GM18511 (cell line): Measurements from ENCODE around the gene LPIN1.
"Not testable (repeated sequence)": the region's sequence is repeated elsewhere in the genome, so short reads cannot be mapped to it uniquely, and the experiment has no call there.

Experiments used
- ATAC-seq: cut with Tn5 transposase; IDR thresholded peaks from one replicate; pipeline ENCODE4 v1.9.1; 2021; ENCODE audit warnings: mild to moderate bottlenecking, moderate library complexity; ENCODE audit not compliant: unreplicated experiment

LPIN1 gene

DNA sequence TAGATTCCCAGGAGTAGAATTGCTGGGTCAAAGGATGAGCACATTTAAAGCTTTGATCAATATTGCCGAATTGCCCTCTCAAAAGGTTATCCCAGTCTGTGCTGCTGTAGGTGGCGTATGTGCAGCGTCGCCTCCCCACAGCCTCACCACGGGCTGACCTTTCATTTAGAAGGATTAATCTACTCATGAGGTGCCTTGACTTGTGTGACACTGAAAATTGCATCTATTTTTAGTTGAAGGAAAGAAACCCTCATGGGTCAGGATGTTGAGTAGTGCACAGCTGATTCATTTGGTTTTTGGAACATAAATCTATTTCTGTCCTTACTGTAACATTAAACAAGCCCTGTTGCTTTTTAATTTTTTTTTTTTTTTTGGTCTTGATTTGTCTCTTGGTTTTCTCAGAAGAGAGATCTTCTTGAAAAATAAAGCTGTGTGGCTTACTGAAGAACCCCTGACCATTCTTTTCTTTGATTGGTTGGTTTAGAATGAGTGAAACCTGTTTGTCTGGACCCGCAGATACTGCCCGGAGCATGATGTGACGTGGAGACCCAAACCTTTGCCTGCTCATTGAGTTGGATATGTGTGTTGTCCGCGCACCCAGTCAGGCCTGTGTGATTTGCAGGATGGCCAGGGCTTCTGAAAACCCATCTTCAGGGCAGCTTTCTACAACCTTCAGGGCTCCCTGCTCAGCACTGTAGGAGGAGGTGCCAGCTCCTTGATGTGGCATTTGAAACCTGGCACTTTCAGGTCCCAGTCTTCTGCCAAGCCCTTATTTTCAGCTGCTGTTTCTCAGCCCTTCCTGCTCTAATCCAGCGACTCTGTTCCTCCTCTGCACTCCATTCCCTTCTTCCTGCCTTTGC lies 61.0 kb downstream of the LPIN1 start:
- no peak for ATAC-seq

DNA sequence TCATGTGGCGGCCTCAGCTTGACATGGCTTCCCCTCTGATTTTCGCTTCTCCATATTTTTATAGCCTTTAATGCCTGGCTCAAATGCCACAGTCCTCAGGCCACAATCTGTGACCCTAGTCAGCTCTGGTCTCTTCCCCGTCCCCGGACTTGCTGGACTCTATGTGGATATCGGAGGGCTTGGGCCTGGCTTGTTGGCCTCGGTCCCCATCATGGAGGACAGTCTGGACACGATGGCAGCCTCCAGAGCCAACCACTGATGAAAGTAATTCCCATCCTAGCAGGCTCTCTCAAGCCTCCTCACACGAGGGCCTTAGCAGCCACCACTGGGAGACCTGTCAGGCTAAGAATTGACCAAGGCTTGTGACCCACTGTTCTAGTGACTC lies 61.6 kb downstream of the LPIN1 start:
- ATAC-seq, result no peak

DNA sequence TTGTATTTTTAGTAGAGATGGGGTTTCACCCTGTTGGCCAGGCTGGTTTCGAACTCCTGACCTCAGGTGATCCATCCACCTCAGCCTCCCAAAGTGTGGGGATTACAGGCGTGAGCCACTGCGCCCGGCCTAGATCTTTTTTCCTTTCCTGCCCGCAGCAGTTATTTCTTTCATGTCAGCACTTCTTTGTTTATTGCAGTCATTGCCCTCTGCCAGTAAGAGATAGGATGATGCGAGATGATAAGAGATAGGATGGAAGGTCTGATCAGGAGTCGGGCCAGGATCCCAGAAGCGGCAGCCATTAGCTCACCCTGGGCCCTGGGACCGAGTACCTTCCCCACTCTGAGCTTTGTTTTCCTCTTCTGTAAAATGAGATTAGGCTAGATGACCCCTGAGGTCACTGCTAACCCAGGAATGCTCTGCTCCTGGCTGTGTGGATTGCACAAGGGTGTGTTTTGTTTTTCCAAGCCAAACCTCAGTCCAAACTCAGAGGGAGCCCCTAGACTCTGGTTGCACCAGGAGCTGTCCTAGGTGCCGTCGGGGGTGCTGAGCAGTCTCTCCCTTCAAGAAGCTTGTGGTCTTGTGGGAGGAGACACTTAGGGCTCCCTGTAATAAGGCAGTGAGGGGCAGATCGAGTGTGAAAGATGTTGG lies 63.3 kb downstream of the LPIN1 start:
- no peak for ATAC-seq

DNA sequence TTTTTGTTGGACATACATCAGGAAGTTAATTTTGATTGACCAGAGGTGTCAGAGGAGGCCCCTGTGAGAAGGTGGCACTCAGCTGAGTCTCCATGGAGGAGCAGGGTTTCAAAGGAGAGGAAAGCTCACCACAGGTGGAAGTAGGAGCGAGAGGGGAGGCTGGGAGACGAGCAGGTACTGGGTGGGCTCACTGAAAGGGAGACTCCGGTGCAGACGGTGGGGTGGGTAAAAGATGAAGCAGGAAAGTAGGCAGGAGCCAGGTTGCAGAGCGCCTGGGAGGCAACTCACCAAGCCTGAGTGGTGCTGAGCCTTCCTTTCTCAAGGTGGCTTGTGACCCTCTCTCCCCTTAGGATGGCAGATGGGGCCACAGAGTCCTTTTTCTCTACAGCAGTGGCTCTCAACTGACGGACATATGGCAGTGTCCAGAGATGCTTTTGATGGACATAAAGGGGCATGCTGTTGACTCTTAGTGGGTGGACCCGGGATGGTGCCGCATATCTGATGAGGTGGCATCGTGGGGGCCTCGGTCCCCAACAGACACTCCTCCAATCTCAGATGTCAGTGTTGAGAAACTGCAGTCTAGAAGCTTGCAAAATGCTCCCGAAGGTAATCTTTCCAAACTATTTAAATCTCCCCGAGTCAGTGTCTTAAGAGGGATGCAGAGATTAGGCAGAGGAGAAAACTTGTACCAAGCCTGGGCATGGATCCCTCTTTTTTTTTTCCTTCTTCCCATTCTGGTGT lies 64.0 kb downstream of the LPIN1 start:
- ATAC-seq, result no peak

DNA sequence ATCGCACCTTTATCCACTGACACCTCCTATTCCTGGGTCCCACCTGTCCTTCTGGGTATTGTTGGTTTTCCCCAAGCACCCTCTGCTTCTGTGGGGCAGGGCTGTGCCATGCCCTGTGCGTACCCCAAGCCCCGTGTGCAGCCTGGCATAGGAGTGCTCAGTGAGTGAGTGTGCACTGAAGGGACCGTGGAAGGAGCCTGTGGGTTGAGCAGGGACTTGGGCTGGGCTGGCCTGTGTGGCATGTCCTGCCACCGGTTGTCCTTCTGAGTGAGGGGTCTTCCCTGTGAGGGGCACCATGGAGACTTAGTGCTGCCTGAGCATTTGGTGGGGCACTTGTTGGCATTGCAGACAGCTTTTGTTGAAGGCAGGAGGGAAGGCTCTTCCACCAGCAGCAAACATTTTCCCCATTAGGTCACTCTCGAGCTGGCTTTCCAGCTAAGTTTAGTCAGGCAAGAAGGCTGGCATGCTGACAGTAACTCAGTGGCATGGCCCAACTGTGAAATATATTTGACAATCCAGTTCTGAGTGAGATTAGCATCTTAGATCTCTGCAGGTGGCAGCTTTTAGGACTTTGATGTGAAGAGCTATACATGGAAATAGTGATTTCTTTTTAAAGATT lies 64.7 kb downstream of the LPIN1 start:
- ATAC-seq, result no peak

DNA sequence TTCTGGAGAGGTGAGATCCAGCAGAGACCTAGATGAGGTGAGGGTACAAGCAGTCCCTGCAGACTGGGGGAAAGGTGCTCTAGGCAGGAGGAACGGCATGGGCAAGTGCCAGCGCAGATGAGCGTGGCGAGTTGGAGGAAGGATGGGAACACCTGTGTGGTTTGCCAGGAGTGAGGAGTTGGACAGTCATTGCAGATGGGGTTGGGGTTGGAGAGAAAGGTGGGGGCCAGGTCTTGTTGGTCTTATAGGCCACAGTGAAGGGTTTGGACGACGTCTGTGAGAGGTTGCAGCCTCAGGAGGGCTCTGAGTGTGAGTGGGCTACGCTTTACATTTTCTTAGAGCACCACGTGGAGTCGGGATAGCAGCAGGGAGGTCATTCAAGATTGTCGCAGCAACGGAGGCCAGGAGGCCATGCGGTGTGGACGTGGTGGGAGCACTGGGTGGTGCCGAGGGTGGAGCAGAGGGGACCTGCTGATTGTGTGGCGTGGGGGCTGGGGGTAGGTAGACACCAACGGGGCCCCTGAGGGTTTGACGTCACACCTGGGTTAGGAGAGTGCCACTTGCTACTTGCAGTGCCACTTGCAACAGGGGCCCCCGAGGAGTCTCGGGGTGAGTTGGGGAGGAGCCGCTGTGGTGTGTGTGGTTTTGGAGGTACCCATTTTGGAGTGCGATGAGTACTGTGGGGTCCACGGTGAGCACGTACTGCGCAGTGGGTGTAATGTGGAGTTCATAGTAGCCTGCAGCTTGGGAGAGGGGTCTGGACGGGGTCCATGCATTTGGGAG lies 66.2 kb downstream of the LPIN1 start:
- ATAC-seq, result no peak

DNA sequence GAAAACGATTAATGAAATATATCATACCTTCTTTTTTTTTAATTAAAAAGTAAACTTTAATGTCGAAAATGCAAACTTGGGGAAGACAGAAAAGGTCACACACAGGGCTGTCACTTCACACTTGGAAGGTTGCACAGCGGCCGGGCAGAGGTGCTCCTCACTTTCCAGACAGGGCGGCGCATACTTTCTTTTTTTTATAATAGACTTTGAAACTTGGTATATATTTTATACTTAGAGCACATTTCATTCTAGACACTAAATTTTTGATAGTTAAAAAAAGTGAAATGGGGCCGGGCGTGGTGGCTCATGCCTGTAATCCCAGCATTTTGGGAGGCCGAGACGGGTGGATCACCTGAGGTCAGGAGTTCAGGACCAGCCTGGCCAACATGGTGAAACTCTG lies 66.9 kb downstream of the LPIN1 start:
- ATAC-seq, result not testable (repeated sequence)

DNA sequence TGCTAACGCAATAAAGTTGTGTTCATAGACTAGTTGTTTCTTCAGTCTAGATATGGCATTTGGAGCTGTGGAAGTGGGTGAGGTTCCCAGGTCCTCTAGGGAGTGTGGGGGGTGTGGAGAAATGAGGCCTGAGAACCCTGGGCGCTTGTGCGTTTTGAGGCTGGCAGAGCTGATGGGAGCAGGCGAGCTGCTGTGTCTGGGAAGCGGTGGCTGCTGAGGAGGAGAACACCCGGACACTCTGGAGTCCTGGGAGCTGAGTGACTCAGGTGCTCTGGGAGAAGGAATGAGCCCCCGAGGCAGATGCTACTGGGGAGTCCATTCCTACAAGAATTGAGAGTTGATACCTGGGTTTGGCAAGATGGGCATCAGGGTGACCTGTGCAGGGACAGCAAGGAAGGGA lies 67.5 kb downstream of the LPIN1 start:
- ATAC-seq, result no peak

DNA sequence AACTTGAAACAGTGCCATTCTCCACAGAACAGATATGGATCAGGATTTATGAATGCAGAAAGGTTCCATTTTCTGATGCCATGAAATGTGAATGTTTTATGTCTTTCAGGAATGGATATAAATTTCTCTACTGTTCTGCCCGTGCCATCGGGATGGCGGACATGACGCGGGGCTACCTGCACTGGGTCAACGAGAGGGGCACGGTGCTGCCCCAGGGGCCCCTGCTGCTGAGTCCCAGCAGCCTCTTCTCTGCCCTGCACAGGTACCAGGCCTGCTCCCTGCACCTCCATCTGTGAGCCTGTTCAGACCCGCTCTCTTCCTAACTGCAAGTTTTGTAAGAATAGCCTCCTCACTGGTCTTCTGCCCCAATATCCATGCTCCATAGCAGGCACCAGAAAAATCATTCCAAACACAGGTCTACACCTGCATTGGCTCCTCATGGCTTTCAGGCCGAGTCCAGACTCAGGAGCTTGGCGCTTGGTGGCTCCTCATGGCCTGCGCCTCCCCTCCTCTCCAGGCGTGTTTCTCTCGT lies 68.6 kb downstream of the LPIN1 start:
- no peak for ATAC-seq

DNA sequence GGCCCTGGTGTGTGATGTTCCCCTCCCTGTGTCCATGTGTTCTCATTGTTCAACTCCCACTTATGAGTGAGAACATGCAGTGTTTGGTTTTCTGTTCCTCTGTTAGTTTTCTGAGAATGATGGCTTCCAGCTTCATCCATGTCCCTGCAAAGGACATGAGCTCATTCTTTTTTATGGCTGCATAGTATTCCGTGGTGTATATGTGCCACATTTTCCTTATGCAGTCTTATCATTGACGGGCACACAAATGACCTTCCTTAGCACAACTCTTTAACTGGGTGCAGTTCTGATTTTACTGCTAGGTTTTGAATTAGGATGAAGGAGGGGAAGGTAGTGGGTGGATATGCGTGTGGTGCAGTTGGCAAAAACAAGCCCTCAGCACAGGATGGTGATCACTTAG lies 70.5 kb downstream of the LPIN1 start:
- not testable (repeated sequence) for ATAC-seq

DNA sequence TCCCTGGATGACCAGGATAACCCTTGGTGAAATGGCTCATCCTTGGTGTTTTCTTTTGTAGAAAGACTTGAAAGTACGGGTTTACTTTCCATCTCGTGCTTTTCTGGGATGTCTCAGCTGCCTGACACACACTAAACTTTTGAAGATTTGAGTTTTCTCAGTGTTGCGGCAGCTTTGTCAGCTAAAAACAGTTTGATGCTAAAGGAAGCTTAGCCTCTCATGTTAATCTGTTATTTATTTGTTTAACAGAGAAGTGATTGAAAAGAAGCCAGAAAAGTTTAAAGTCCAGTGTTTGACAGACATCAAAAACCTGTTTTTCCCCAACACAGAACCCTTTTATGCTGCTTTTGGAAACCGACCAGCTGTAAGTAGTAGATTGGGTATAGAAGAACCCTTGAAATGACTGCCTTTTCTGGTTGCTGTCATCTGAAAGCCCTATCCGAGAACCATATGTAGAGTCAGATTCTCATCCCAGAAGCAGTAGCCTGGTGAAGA lies 72.8 kb downstream of the LPIN1 start:
- no peak for ATAC-seq

DNA sequence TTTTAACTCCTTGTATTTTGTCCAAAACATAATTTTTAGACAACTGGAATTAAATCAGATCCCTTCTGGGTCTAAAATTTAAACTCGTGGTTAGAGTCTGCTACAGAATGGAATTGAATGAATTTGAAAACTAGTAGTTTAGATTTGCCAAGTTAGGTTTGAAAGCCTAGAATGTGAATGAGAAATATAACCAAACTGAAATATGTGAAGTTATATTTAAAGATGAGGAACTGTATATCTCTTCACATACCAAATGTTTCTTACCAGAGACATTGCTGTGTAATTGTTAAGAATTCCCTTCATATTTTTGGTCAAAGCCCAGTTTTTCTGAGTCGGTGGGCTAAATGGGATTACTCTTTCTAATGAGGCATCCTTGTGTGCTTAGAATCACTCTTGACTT lies 74.2 kb downstream of the LPIN1 start:
- ATAC-seq, result no peak

DNA sequence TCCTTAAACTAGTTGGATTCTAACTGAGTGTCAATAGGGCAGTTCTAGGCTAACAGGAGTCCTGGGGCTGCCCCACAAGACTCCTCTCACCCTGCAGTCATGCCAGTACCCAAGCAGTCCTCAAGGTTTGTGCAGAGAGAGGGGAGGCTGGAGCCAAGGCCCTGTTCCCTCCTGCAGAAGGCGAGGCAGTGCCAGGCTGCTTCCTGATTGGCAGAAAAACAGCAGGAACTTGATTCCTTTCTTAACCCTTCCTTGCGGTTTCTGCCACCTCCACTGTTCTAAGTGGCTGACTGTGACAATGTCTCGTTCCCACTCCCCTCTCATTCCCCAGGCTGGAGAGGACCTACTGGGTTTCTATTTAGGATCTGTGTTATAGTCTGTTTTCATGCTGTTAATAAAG lies 75.3 kb downstream of the LPIN1 start:
- ATAC-seq, result no peak

DNA sequence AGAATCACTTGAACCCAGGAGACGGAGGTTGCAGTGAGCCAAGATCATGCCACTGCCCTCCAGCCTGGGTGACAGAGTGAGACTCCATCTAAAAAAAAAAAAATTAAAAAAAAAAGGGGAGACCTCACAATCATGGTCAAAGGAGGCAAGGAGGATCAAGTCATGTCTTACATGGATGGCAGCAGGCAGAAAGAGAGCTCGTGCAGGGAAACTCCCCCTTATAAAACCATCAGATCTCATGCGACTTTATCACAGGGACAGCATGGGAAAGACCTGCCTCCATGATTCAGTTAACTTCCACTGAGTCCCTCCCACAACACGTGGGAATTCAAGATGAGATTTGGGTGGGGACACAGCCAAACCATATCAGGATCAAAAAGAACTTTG lies 75.9 kb downstream of the LPIN1 start:
- ATAC-seq, result not testable (repeated sequence)

DNA sequence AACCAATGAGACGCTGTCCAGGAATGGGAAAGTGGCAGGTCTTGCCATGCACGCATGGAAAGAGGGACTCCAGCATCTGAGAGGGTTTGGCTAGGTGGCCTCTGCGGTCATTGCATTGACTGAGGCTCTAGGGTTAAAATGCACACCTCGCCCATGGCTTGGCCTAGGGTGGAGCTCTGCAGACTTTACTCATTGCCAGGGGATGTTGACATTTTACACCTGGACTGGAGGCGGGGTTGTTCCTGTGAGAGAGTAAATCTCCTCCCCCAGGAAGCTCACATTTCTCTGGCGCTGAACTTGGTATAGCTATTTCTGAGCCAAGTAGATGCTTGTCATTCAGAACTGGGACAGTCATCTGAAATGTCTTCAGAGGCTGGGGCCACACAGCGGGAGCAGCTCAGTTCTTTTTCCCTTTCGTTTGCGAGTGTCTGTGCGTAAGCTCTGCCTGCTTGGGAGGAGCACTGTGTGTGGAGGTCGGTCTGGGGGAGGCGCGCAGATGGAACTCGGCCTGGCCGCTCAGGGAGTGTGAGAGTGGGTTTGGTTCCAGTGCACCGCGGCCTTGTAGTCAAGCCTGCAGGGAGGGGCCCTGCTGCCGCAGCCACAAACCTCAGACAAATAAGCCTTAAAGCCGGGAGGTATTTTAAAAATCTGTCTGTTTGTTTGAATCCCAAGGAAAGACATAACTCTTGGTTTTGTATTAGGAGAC lies 76.5 kb downstream of the LPIN1 start:
- ATAC-seq, result no peak

DNA sequence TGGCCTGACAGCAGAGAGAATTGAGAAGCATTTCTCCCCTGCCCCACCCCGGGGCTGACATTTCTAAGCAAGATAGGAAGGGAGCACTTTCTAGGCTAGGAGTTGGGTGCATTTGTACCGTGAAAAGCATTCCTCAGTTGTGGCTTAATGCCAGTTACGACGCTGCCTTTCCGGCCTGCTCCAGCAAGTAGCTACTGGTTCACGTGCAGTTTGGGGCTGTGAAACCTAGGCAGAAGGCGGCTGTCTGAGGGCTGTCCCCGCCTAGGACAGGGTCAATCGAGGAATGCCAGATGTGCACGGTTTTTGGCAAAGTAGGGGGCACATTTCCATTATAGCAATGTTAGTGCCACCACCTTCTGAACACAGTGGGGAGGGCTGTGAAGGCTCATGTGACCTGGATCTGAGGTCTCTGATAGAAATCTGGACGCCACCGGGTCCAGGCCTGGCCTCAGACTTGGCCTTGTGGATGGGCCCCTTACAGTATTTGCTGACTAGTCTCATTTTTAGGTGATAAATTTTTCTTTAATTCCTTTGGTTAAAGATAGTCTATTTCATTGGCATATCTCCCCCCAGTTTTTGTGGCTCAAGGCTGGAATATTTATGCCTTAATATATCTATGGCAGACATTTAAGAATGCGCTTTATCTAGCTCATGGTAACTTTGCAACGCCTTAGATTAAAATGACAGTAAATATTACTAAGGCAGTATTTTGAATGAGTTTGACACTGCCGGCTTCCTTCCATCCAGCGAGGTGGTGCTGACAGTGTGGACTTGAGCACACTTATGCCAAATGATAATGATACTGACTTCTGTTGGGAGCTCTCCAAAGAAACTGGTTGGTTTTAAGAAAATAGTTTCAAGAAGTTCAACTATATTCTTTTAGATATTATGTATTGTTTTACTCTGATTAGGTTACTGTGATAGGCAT lies 78.7 kb downstream of the LPIN1 start:
- ATAC-seq, result no peak

DNA sequence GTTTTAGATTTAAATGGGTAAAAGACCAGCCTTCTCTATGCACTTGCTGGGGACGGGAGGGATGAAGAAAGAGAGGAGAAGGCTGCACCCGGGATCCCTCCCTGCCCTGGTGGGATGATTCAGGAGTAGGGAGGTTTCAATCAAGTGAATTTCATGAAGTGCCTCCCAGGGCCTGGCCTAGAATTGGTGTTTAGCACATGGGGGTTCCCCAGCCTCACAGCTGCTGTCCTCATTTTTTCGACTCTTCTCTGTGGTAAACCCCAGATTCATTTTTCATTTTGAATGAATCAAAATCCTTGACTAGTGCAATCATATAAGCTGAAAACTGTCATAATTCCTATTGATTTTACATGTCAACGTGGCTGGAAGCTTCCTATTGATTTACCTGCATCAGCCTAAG lies 81.1 kb downstream of the LPIN1 start:
- ATAC-seq, result peak; percentile 30

DNA sequence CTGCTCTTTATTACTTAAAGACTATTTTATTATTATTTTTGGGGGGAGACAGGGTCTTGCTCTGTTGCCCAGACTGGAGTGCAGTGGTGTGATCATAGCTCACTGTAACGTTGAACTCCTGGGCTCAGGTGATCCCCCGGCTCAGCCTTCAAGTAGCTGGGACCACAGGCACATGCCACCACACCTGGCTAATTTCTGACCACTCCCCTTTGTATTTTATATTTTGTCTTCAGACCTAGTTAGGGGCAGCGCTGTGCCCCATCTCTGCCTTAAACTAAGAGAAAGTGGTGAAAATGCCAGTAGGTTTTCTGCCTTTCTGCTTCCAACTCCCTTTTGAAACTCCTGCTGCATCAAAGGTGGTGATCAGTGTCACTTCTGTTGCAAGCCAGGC lies 82.5 kb downstream of the LPIN1 start:
- ATAC-seq, result no peak
